SK-N-SH (cell line): ENCODE measurements around the gene FZD1. TPM values are rescaled to one million over a fixed set of nuclear protein-coding genes. Genes with fewer than 3 reads are reported as not detected.
A peak's percentile ranks its signal among the peaks of the same experiment; 100 is the strongest.

Source experiments
- CTCF ChIA-PET: fragments of 300-600, 350-600 bp; formaldehyde crosslinking; extraction: SDS; loops from one replicate; lab custom pipeline; 2021; lab: Yijun Ruan, JAX
- POLR2A ChIA-PET: fragments of 350-600 bp; sonication (Branson Sonifier 250); formaldehyde crosslinking; extraction: SDS; loops from one replicate; lab custom pipeline; 2020; ENCODE audit warnings: antibody characterized with exemption, inconsistent platforms; lab: Yijun Ruan, JAX
- DNase-seq: peaks from one replicate; pipeline ENCODE4 v3.0.0; 2012
- H2AFZ ChIP-seq: fragments of 200-600 bp; sonication (generic); 2 replicates; pipeline ENCODE4 v1.8.1; 2016; ENCODE audit warnings: antibody characterized with exemption, mild to moderate bottlenecking, low read depth
- H3F3A ChIP-seq: fragments of 200-600 bp; sonication (generic); replicated peaks from 2 replicates; pipeline ENCODE3; 2016; ENCODE audit warnings: antibody characterized with exemption, mild to moderate bottlenecking; ENCODE audit not compliant: insufficient read depth
- H3K27ac ChIP-seq, 2 experiments: fragments of 200-500 bp in 1 of 2; fragments of 200-600 bp in 1 of 2; sonication (Bioruptor generic) in 1 of 2; sonication (generic), shearing (Covaris generic) in 1 of 2; 2 replicates each; pipeline versions ENCODE4 v1.5.1 to v1.6.1; 2014 to 2016; ENCODE audit warnings: low read depth in 2 of 2, inconsistent platforms in 1 of 2, low read length in 1 of 2, mild to moderate bottlenecking in 1 of 2, mixed read lengths in 1 of 2
- H3K27me3 ChIP-seq: fragments of 200-600 bp; sonication (generic), shearing (Covaris generic); 2 replicates; pipeline ENCODE4 v1.6.1; 2016; ENCODE audit warnings: mixed run types; ENCODE audit not compliant: insufficient read depth
- H3K36me3 ChIP-seq, 2 experiments: fragments of 200-500 bp in 1 of 2; fragments of 200-600 bp in 1 of 2; sonication (Bioruptor generic) in 1 of 2; sonication (generic) in 1 of 2; replicated peaks in 1 of 2; 2 replicates each; pipeline versions ENCODE3 to v1.5.1; 2014 to 2016; ENCODE audit warnings: low read length in 1 of 2, mild to moderate bottlenecking in 1 of 2; ENCODE audit not compliant: insufficient read depth in 2 of 2, control insufficient read depth in 1 of 2
- H3K4me1 ChIP-seq, 2 experiments: fragments of 200-500 bp in 1 of 2; fragments of 200-600 bp in 1 of 2; sonication (Bioruptor generic) in 1 of 2; sonication (generic), shearing (Covaris generic) in 1 of 2; 2 replicates each; pipeline versions ENCODE4 v1.5.1 to v1.6.1; 2014 to 2016; ENCODE audit warnings: low read depth in 1 of 2, low read length in 1 of 2, mixed run types in 1 of 2; ENCODE audit not compliant: insufficient read depth in 2 of 2, control insufficient read depth in 1 of 2
- H3K4me2 ChIP-seq: fragments of 200-600 bp; sonication (generic), shearing (Covaris generic); 2 replicates; pipeline ENCODE4 v1.6.1; 2017; ENCODE audit warnings: mixed run types
- H3K4me3 ChIP-seq, 2 experiments: fragments of 200-500 bp in 1 of 2; fragments of 200-600 bp in 1 of 2; sonication (Bioruptor generic) in 1 of 2; sonication (generic), shearing (Covaris generic) in 1 of 2; 2 replicates each; pipeline versions ENCODE4 v1.5.1 to v1.8.1; 2014 to 2016; ENCODE audit warnings: low read depth in 2 of 2, inconsistent platforms in 1 of 2, low read length in 1 of 2, mild to moderate bottlenecking in 1 of 2, mixed read lengths in 1 of 2, moderate library complexity in 1 of 2
- H3K79me2 ChIP-seq: fragments of 200-600 bp; sonication (generic); 2 replicates; pipeline ENCODE4 v1.8.1; 2017; ENCODE audit warnings: mild to moderate bottlenecking; ENCODE audit not compliant: insufficient read depth
- H3K9ac ChIP-seq: fragments of 200-600 bp; sonication (generic); 2 replicates; pipeline ENCODE4 v1.6.1; 2017; ENCODE audit warnings: mixed run types
- H3K9me2 ChIP-seq: fragments of 200-600 bp; sonication (generic); 2 replicates; pipeline ENCODE4 v1.6.1; 2017; ENCODE audit warnings: mixed run types
- H3K9me3 ChIP-seq: fragments of 200-600 bp; sonication (generic); 2 replicates; pipeline ENCODE4 v1.6.1; 2017; ENCODE audit warnings: mixed run types, mild to moderate bottlenecking, moderate library complexity
- H4K20me1 ChIP-seq: fragments of 200-600 bp; sonication (generic); 2 replicates; pipeline ENCODE4 v1.6.1; 2017; ENCODE audit warnings: mild to moderate bottlenecking, mixed run types; ENCODE audit not compliant: insufficient read depth
- CHD2 ChIP-seq: fragments of 150-350 bp; IDR thresholded peaks from 2 replicates; pipeline ENCODE4 v1.6.1; 2018; ENCODE audit warnings: low read length; ENCODE audit not compliant: partially characterized antibody
- EZH2phosphoT487 ChIP-seq: fragments of 200-600 bp; sonication (generic); IDR thresholded peaks from 2 replicates; pipeline ENCODE4 v1.6.1; 2017; ENCODE audit warnings: low read depth, mixed run types, mild to moderate bottlenecking, antibody characterized with exemption, moderate library complexity, borderline replicate concordance
- FOXJ3 ChIP-seq: sonication (generic); formaldehyde crosslinking; IDR thresholded peaks from 2 replicates; pipeline ENCODE4 v1.5.1; 2020; ENCODE audit warnings: mild to moderate bottlenecking, missing genetic modification reagents
- GABPA ChIP-seq: IDR thresholded peaks from 2 replicates; pipeline ENCODE4 v1.4.0; 2012; ENCODE audit warnings: low read depth, mild to moderate bottlenecking
- GATA2 ChIP-seq: sonication (generic); formaldehyde crosslinking; IDR thresholded peaks from 2 replicates; pipeline ENCODE4 v1.5.0; 2020; ENCODE audit warnings: mild to moderate bottlenecking, missing genetic modification reagents
- MXI1 ChIP-seq: IDR thresholded peaks from 2 replicates; pipeline ENCODE4 v1.6.1; 2012; ENCODE audit warnings: mild to moderate bottlenecking, low read depth, low read length, improper control_type of control experiment
- RAD21 ChIP-seq: IDR thresholded peaks from 2 replicates; pipeline ENCODE4 v1.6.1; 2012; ENCODE audit warnings: mild to moderate bottlenecking, low read length
- RXRA ChIP-seq: IDR thresholded peaks from 2 replicates; pipeline ENCODE4 v1.4.0; 2012; ENCODE audit warnings: low read depth, mild to moderate bottlenecking, borderline replicate concordance
- SIN3A ChIP-seq: IDR thresholded peaks from 2 replicates; pipeline ENCODE4 v1.6.1; 2012; ENCODE audit warnings: low read depth, mild to moderate bottlenecking, low read length, moderate library complexity, borderline replicate concordance
- TAF1 ChIP-seq: IDR thresholded peaks from 2 replicates; pipeline ENCODE4 v1.6.1; 2012; ENCODE audit warnings: low read depth, mild to moderate bottlenecking, low read length, moderate library complexity, borderline replicate concordance
- TCF12 ChIP-seq: IDR thresholded peaks from 2 replicates; pipeline ENCODE4 v1.4.0; 2012
- YY1 ChIP-seq: IDR thresholded peaks from 2 replicates; pipeline ENCODE4 v1.4.0; 2012; ENCODE audit warnings: low read depth, mild to moderate bottlenecking
- WGBS: methylation state at CpG from one replicate; pipeline ENCODE4 v1.1.6; 2017; ENCODE audit warnings: low lambda C conversion rate; 5-methylcytosine and 5-hydroxymethylcytosine counted together
- polyA plus RNA-seq, 3 experiments: library from polyadenylated mRNA; depleted of rRNA; stranded (reverse); fragments of >200 nt; gene quantifications; 2 replicates each; pipeline ENCODE4 v1.2.3, GENCODE V29; 2012
- TF ChIP-seq, protein P1 (sequence below): IDR thresholded peaks from 2 replicates; pipeline ENCODE4 v1.6.1; 2012; ENCODE audit warnings: mild to moderate bottlenecking, low read depth, low read length, moderate library complexity
- TF ChIP-seq, protein P2 (sequence below): fragments of 150-350 bp; IDR thresholded peaks from 2 replicates; pipeline ENCODE4 v1.6.1; 2017; ENCODE audit warnings: antibody characterized with exemption, low read length, low read depth, borderline replicate concordance
- TF ChIP-seq, protein P3 (sequence below): fragments of 150-350 bp; IDR thresholded peaks from 2 replicates; pipeline ENCODE4 v1.6.1; 2016; ENCODE audit warnings: mild to moderate bottlenecking, low read depth, low read length
- TF ChIP-seq, protein P4 (sequence below): IDR thresholded peaks from 2 replicates; pipeline ENCODE4 v1.4.0; 2012; ENCODE audit warnings: low read depth, borderline replicate concordance

The FZD1 gene
- polyA plus RNA-seq, 1 of the 3 experiments (the other 2 are of a cell fraction), result 3.8 TPM

DNA sequence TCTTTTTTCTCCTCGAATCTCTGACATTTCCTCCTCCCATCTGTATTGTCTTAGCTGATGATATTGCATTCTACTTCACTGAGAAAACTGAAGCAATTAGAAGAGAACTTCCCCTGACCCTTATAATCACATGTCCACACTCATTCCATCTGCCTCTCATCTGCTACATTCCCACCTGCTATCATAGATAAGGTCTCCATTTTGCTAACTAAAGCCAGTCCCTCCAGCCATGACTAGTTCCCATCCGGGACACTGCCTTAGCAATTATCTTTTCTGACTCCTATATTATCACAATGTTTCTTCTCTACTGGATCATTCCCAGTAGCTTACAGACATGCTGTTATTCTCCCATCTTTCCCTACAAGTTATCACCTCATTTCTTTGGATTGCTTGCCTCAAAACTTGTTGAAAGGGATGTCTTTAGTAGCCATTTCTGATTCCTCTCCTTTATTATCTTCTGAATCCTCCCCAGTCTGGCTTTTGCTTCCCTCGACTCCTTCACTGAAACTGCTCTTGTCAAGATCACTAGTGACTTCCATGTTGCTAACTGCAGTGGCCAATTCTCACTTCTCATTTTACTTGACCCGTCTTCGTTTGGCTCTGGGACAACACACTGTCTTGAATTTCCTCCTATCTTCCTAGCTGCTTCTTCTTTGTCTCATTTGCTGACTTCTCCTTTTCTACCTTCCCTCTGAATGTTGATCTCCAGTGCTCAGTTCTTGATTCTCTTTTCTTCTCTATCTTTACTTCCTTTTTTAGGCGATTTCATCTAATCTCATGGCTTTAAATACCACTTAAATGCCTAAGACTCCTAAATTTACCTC lies 35.9 kb downstream of the FZD1 start:
- DNase-seq, result no peak
- Histone ChIP-seq H3K9me3 (no peaks in the 10 kb centered on the region), H3K27me3 (peaks cover 13% of the 10 kb centered on the region; the same call in 1 of the 2 replicates), H3K27ac (no peak overlapping the region), H3K4me2 (no peak overlapping the region), H3K9me2 (no peaks in the 10 kb centered on the region), H4K20me1 (no peaks in the 10 kb centered on the region), H3K79me2 (no peaks in the 10 kb centered on the region), H2AFZ (no peak overlapping the region), H3K4me3 (no peak overlapping the region), H3K4me1 (no peaks in the 10 kb centered on the region), H3F3A (no peaks in the 10 kb centered on the region), H3K36me3 (no peaks in the 10 kb centered on the region), H3K9ac (no peak overlapping the region)
- WGBS, result 43% methylated on average over 6 of the region's 6 CpGs
- 0 out of 2 replicates have a peak, but pooled peaks have one; percentile 13 for TF ChIP-seq MXI1
- TF ChIP-seq, protein P1, sequence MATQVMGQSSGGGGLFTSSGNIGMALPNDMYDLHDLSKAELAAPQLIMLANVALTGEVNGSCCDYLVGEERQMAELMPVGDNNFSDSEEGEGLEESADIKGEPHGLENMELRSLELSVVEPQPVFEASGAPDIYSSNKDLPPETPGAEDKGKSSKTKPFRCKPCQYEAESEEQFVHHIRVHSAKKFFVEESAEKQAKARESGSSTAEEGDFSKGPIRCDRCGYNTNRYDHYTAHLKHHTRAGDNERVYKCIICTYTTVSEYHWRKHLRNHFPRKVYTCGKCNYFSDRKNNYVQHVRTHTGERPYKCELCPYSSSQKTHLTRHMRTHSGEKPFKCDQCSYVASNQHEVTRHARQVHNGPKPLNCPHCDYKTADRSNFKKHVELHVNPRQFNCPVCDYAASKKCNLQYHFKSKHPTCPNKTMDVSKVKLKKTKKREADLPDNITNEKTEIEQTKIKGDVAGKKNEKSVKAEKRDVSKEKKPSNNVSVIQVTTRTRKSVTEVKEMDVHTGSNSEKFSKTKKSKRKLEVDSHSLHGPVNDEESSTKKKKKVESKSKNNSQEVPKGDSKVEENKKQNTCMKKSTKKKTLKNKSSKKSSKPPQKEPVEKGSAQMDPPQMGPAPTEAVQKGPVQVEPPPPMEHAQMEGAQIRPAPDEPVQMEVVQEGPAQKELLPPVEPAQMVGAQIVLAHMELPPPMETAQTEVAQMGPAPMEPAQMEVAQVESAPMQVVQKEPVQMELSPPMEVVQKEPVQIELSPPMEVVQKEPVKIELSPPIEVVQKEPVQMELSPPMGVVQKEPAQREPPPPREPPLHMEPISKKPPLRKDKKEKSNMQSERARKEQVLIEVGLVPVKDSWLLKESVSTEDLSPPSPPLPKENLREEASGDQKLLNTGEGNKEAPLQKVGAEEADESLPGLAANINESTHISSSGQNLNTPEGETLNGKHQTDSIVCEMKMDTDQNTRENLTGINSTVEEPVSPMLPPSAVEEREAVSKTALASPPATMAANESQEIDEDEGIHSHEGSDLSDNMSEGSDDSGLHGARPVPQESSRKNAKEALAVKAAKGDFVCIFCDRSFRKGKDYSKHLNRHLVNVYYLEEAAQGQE, result no peak
- ChIA-PET POLR2A (interaction anchor here (0.6 kb wide), 1 partner anchor 716 kb away, joined by 3 read pairs; no protein-coding TSS in a partner anchor), CTCF (interaction anchor here (1.7 kb wide), 1 partner anchor 12 kb away, joined by 6 read pairs; no protein-coding TSS in a partner anchor)

DNA sequence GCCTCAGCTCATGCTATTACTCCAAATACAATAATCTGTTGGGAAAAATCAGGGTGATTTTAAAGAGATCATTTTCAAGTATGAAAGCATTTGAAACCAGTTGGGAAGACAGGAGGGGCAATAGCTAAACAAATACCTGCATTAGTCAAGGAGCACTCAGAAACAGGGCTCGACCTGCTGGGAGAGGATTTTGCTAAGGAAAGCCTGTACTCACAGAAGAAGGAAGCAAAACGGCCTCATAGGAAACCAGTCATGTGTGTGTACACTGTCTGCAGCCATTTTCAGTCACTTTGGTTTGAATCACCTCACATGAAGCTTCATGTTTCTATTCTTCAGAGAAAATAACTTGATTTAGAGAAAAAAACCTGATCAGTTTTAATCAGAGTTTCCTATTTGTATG lies 38.6 kb downstream of the FZD1 start:
- H3K27ac ChIP-seq, result no peak overlapping the region
- POLR2A ChIA-PET, result interaction anchor here (1.8 kb wide), 1 partner anchor 9 kb away, joined by 4 read pairs; no protein-coding TSS in a partner anchor
- no peak overlapping the region for H3K9ac ChIP-seq
- H3K4me3 ChIP-seq, result no peak overlapping the region
- H3K36me3 ChIP-seq, result no peaks in the 10 kb centered on the region
- H3K27me3 ChIP-seq, result peaks cover 13% of the 10 kb centered on the region; the same call in 1 of the 2 replicates
- H3K9me3 ChIP-seq, result no peaks in the 10 kb centered on the region
- H3K4me1 ChIP-seq, result no peaks in the 10 kb centered on the region
- H3K79me2 ChIP-seq, result no peaks in the 10 kb centered on the region
- TF ChIP-seq GABPA (no peak), MXI1 (no peak), TCF12 (no peak), RAD21 (no peak), RXRA (no peak), GATA2 (CRISPR knock-in tag) (no peak), FOXJ3 (CRISPR knock-in tag) (no peak), SIN3A (no peak), YY1 (no peak), EZH2phosphoT487 (no peak), TAF1 (no peak), CHD2 (no peak)
- TF ChIP-seq, protein P2, sequence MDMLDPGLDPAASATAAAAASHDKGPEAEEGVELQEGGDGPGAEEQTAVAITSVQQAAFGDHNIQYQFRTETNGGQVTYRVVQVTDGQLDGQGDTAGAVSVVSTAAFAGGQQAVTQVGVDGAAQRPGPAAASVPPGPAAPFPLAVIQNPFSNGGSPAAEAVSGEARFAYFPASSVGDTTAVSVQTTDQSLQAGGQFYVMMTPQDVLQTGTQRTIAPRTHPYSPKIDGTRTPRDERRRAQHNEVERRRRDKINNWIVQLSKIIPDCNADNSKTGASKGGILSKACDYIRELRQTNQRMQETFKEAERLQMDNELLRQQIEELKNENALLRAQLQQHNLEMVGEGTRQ, result no peak
- TF ChIP-seq, protein P3, sequence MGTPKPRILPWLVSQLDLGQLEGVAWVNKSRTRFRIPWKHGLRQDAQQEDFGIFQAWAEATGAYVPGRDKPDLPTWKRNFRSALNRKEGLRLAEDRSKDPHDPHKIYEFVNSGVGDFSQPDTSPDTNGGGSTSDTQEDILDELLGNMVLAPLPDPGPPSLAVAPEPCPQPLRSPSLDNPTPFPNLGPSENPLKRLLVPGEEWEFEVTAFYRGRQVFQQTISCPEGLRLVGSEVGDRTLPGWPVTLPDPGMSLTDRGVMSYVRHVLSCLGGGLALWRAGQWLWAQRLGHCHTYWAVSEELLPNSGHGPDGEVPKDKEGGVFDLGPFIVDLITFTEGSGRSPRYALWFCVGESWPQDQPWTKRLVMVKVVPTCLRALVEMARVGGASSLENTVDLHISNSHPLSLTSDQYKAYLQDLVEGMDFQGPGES, result no peak
- TF ChIP-seq, protein P4, sequence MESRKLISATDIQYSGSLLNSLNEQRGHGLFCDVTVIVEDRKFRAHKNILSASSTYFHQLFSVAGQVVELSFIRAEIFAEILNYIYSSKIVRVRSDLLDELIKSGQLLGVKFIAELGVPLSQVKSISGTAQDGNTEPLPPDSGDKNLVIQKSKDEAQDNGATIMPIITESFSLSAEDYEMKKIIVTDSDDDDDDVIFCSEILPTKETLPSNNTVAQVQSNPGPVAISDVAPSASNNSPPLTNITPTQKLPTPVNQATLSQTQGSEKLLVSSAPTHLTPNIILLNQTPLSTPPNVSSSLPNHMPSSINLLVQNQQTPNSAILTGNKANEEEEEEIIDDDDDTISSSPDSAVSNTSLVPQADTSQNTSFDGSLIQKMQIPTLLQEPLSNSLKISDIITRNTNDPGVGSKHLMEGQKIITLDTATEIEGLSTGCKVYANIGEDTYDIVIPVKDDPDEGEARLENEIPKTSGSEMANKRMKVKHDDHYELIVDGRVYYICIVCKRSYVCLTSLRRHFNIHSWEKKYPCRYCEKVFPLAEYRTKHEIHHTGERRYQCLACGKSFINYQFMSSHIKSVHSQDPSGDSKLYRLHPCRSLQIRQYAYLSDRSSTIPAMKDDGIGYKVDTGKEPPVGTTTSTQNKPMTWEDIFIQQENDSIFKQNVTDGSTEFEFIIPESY, result no peak
- 6% methylated on average over 2 of the region's 2 CpGs for WGBS
- H3F3A ChIP-seq, result no peaks in the 10 kb centered on the region
- H2AFZ ChIP-seq, result no peak overlapping the region
- CTCF ChIA-PET, result interaction anchor here (1.2 to 1.3 kb wide), 2 partner anchors 13 to 70 kb away, joined by 3 read pairs; no protein-coding TSS in a partner anchor
- no peak for DNase-seq
- no peaks in the 10 kb centered on the region for H4K20me1 ChIP-seq
- no peak overlapping the region for H3K4me2 ChIP-seq
- no peaks in the 10 kb centered on the region for H3K9me2 ChIP-seq
